ENCODE data around the gene BTBD7. TPM values are rescaled to one million over a fixed set of nuclear protein-coding genes. Genes with fewer than 3 reads are reported as not detected.

The BTBD7 gene
- total and polyA plus RNA-seq, 9 donors: 10.9 to 42.2 (median 32.7) TPM

GRCh38 chr14:93326196-93326595 lies 6.6 kb downstream of the BTBD7 start:
- no peak for TF ChIP-seq EP300 (IDR thresholded peaks at IDR 0.05)
- no peak for TF ChIP-seq CTCF (IDR thresholded peaks at IDR 0.05)
- no peak for TF ChIP-seq POLR2A (IDR thresholded peaks at IDR 0.05)
- no peaks in the 10 kb centered on the region for H3K27me3 ChIP-seq
- H3K4me1 ChIP-seq (ENCODE audit: insufficient read depth): peaks cover 2% of the 10 kb centered on the region
- no peak overlapping the region for H3K27ac ChIP-seq
- DNase-seq: no peak
- H3K36me3 ChIP-seq: no peaks in the 10 kb centered on the region
- H3K4me3 ChIP-seq: no peak overlapping the region
- no peaks in the 10 kb centered on the region for H3K9me3 ChIP-seq
- 95 to 99% (median 98%) methylated on average over 5 of the region's 5 CpGs for whole genome bisulfite sequencing, 3 donors
- intact Hi-C loops (cut with DNase I): no loop called here

GRCh38 chr14:93323600-93324174 lies 9.1 kb downstream of the BTBD7 start:
- DNase-seq: no peak
- no peak for TF ChIP-seq POLR2A (IDR thresholded peaks at IDR 0.05)
- no peak for TF ChIP-seq EP300 (IDR thresholded peaks at IDR 0.05)
- TF ChIP-seq CTCF (IDR thresholded peaks at IDR 0.05): no peak
- Histone ChIP-seq H3K9me3 (no peaks in the 10 kb centered on the region), H3K4me3 (no peak overlapping the region), H3K36me3 (no peaks in the 10 kb centered on the region), H3K4me1 (ENCODE audit: insufficient read depth) (peaks cover 3% of the 10 kb centered on the region), H3K27me3 (no peaks in the 10 kb centered on the region), H3K27ac (no peak overlapping the region)
- WGBS, 3 donors: 95% methylated on average over 4 of the region's 4 CpGs
- intact Hi-C loops (cut with DNase I): no loop called here

- H3K36me3 ChIP-seq: no peaks in the 10 kb centered on the region
- H3K27ac ChIP-seq: no peak overlapping the region
- H3K27me3 ChIP-seq: no peaks in the 10 kb centered on the region
- TF ChIP-seq EP300 (IDR thresholded peaks at IDR 0.05) (no peak), CTCF (IDR thresholded peaks at IDR 0.05) (no peak), POLR2A (IDR thresholded peaks at IDR 0.05) (no peak)
- peaks cover 3% of the 10 kb centered on the region for H3K4me1 ChIP-seq (ENCODE audit: insufficient read depth)
- intact Hi-C loops (cut with DNase I): no loop called here
- WGBS, 3 donors: 95 to 97% (median 96%) methylated on average over 5 of the region's 5 CpGs
- no peak for DNase-seq
- no peak overlapping the region for H3K4me3 ChIP-seq
- H3K9me3 ChIP-seq: no peaks in the 10 kb centered on the region
Observed at GRCh38 chr14:93322929-93323599, 9.8 kb downstream of the BTBD7 start.

DNA sequence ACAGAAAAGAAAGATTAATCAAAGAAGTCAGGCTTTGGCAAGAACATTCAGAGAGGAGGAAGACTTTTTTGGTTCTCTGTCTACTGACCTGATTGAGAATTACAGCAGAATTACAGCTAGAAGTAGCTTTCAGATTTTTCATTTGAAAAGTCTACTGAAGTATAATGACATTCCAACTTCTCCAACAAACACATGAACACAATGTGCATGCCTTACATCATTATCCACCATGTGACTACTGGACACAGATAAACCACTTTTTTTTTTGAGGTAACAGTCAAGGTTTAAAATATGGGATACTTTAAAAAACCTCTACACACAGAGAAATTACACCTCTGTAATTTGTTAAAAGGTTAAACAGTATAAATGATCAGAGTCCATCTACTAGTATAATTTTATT lies 12.3 kb downstream of the BTBD7 start:
- H3K4me3 ChIP-seq: no peak overlapping the region
- TF ChIP-seq POLR2A (IDR thresholded peaks at IDR 0.05) (no peak), EP300 (IDR thresholded peaks at IDR 0.05) (no peak), CTCF (IDR thresholded peaks at IDR 0.05) (no peak)
- no peaks in the 10 kb centered on the region for H3K36me3 ChIP-seq
- no peak overlapping the region for H3K27ac ChIP-seq
- no peaks in the 10 kb centered on the region for H3K9me3 ChIP-seq
- DNase-seq: no peak
- intact Hi-C loops (cut with DNase I): no loop called here
- no peaks in the 10 kb centered on the region for H3K27me3 ChIP-seq
- H3K4me1 ChIP-seq (ENCODE audit: insufficient read depth): peaks cover 4% of the 10 kb centered on the region

Data from ovary (tissue), 9 donors.